Esophagus squamous epithelium (tissue), 5 donors: ENCODE data around the gene DOCK11. TPM values are rescaled to one million over a fixed set of nuclear protein-coding genes. Genes with fewer than 3 reads are reported as not detected.

ENCODE experiments used
- DNase-seq: peaks from one replicate; lab custom pipeline; 2025; lab: John Stamatoyannopoulos, UW
- H3K27ac ChIP-seq, 4 donors: fragments of 200-600 bp; sonication (generic); one replicate each; pipeline ENCODE4 v1.5.1; 2016 to 2019; ENCODE audit warnings: mild to moderate bottlenecking in 1 of 4
- H3K27me3 ChIP-seq, 4 donors: fragments of 200-600 bp; sonication (generic); 1 replicate in 3 of 4; 2 replicates in 1 of 4; pipeline versions ENCODE4 v1.5.1 to v1.6.0; 2017 to 2021; ENCODE audit warnings: antibody characterized with exemption in 1 of 4
- H3K36me3 ChIP-seq, 3 donors: fragments of 200-600 bp; sonication (generic); one replicate each; pipeline ENCODE4 v1.5.1; 2016 to 2019
- H3K4me1 ChIP-seq, 3 donors: fragments of 200-600 bp; sonication (generic); one replicate each; pipeline ENCODE4 v1.5.1; 2017 to 2019
- H3K4me3 ChIP-seq, 4 donors: fragments of 200-600 bp; sonication (generic); 1 replicate in 3 of 4; 2 replicates in 1 of 4; pipeline ENCODE4 v1.5.1; 2016 to 2019; ENCODE audit warnings: mild to moderate bottlenecking in 2 of 4, moderate library complexity in 1 of 4
- H3K9me3 ChIP-seq, 3 donors: fragments of 200-600 bp; sonication (generic); one replicate each; pipeline ENCODE4 v1.5.1; 2016 to 2019
- POLR2A ChIP-seq, 4 donors: fragments of 450-650 bp; IDR thresholded peaks; one replicate each; pipeline ENCODE4 v1.6.1; 2017; ENCODE audit warnings: antibody characterized with exemption in 4 of 4, mild to moderate bottlenecking in 4 of 4, moderate library complexity in 3 of 4
- WGBS, 2 donors: methylation state at CpG; one replicate each; pipeline ENCODE4 v1.1.5; 2018; 5-methylcytosine and 5-hydroxymethylcytosine counted together
- intact Hi-C: fragments of 100-400 bp; cut with DNase I; formaldehyde crosslinking; loops from one replicate; pipeline ENCODE4 v1.15.0; 2022
- total RNA-seq, 4 donors: library from RNA; depleted of rRNA; stranded (reverse); fragments of >200 nt; gene quantifications; one replicate each; pipeline ENCODE4 v1.1.0, GENCODE V29; 2016
- TF ChIP-seq, protein P1 (sequence below), 6 experiments: fragments of 450-650 bp in 4 of 6; fragments of 200-600 bp in 2 of 6; sonication (generic) in 2 of 6; IDR thresholded peaks; one replicate each; pipeline ENCODE4 v1.5.1; 2016 to 2019; ENCODE audit warnings: antibody characterized with exemption in 6 of 6, mild to moderate bottlenecking in 4 of 6, moderate library complexity in 4 of 6
- donor health status: DM: yes; HTN: yes; CAD: no.

DOCK11 gene
- total RNA-seq, 4 donors from 2014 or later: 1.1 to 16.4 (median 11.0) TPM

DNA sequence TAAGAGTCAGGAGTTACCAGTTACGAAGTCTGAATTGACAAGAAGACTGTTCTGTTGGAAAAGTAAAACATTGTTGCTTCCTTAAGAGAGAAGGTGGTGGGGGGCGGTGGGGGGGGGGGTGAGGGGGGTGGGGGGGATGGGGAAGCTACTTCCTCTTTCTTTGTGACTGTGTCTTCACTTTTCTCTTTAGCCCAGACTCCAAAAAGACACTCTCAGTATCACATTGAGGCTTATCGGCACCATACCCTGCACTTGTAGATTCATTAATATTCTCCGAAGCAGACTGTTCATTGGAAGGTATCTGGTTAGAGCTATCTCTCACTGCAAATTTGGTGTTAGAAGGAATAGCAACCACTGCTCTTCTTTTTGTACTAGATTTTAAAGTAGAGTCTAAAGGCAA lies 137.2 kb downstream of the DOCK11 start:
- Histone ChIP-seq H3K27me3 (no peaks in the 10 kb centered on the region), H3K36me3 (peaks cover 0 to 21% (median 0%) of the 10 kb centered on the region in 3 donors), H3K4me1 (no peaks in the 10 kb centered on the region), H3K4me3 (no peak overlapping the region), H3K27ac (no peak overlapping the region), H3K9me3 (no peaks in the 10 kb centered on the region)
- no peak for TF ChIP-seq POLR2A (IDR thresholded peaks at IDR 0.05)
- TF ChIP-seq, protein P1, sequence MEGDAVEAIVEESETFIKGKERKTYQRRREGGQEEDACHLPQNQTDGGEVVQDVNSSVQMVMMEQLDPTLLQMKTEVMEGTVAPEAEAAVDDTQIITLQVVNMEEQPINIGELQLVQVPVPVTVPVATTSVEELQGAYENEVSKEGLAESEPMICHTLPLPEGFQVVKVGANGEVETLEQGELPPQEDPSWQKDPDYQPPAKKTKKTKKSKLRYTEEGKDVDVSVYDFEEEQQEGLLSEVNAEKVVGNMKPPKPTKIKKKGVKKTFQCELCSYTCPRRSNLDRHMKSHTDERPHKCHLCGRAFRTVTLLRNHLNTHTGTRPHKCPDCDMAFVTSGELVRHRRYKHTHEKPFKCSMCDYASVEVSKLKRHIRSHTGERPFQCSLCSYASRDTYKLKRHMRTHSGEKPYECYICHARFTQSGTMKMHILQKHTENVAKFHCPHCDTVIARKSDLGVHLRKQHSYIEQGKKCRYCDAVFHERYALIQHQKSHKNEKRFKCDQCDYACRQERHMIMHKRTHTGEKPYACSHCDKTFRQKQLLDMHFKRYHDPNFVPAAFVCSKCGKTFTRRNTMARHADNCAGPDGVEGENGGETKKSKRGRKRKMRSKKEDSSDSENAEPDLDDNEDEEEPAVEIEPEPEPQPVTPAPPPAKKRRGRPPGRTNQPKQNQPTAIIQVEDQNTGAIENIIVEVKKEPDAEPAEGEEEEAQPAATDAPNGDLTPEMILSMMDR (IDR thresholded peaks at IDR 0.05): no peak
- intact Hi-C loops: loop anchor here (10.0 kb wide), 1 partner anchor 172 kb away; no protein-coding TSS in a partner anchor
- no peak for DNase-seq
- WGBS, 2 donors: 58 to 62% methylated on average over 4 of the region's 4 CpGs

DNA sequence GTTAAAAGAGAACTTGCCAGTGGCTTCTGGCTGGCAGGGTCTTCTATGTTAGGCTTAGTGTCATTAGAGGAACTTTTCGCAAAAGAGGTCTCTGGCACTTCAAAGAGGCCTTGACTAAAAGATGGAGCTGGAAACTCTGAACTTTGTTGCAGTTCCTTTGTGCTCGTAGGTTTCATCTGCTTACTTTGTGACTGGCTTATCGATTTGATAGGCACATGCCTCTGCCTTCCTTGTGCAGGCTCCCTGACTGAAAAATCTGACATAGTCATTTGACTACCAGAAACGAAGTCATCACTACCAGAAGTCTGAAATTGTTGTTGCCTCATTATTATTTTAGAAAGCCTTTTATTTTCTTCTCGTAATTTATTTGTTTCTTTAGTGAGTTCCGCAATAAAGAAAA lies 137.9 kb downstream of the DOCK11 start:
- intact Hi-C loops: loop anchor here (10.0 kb wide), 1 partner anchor 171 kb away; no protein-coding TSS in a partner anchor
- WGBS, 2 donors: 78 to 82% methylated on average over 6 of the region's 6 CpGs
- TF ChIP-seq, protein P1 (IDR thresholded peaks at IDR 0.05): no peak
- TF ChIP-seq POLR2A (IDR thresholded peaks at IDR 0.05): no peak
- no peak overlapping the region for H3K4me3 ChIP-seq
- no peaks in the 10 kb centered on the region for H3K27me3 ChIP-seq
- no peak for DNase-seq
- H3K36me3 ChIP-seq: peaks cover 0 to 21% (median 0%) of the 10 kb centered on the region in 3 donors
- no peak overlapping the region for H3K27ac ChIP-seq
- H3K9me3 ChIP-seq: no peaks in the 10 kb centered on the region
- no peaks in the 10 kb centered on the region for H3K4me1 ChIP-seq

DNA sequence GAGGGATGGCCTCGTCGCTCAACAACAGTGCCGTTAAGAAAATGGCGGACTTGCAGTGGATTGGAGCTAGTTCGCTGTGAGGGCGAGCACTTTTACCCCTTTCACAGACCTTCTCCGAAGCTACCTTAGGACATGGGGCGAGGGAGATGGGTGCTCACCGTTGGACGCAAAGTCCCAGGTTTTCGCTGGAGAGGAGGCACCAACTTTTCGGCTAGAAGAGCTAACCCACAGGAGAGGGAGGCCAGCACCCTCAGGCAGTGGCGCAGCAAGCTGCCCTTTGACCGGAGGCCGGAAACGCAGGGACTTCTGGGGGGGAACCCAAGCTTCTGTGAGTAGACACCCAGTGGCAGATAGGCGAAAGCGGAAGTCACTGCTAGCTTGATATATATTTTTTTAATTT lies 138.7 kb downstream of the DOCK11 start:
- DNase-seq: no peak
- Histone ChIP-seq H3K36me3 (peaks cover 0 to 21% (median 0%) of the 10 kb centered on the region in 3 donors), H3K9me3 (no peaks in the 10 kb centered on the region), H3K27ac (no peak overlapping the region), H3K27me3 (no peaks in the 10 kb centered on the region), H3K4me3 (no peak overlapping the region), H3K4me1 (no peaks in the 10 kb centered on the region)
- intact Hi-C loops: loop anchor here (10.0 kb wide), 1 partner anchor 170 kb away; no protein-coding TSS in a partner anchor
- WGBS, 2 donors: 97 to 100% methylated on average over 4 to 9 of the region's 18 CpGs
- no peak for TF ChIP-seq POLR2A (IDR thresholded peaks at IDR 0.05)
- TF ChIP-seq, protein P1 (IDR thresholded peaks at IDR 0.05): no peak

DNA sequence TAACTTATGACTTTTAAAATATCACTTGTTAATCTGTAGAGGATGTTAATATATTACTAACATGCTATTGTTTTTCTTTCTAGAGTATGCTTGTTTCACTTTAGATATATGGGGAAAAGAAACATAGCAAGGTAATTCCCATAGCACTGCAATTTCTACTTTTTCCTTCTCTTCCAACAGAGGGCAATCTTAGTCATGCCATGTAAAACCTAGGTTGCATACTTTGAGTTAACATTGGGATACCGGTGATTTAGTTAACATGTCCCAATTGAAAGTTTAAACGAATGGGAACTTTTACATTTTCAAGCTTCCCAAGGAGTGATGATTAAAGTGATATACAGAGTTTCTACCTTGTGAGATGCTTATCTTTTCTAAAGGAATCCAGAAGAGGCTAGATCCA lies 142.4 kb downstream of the DOCK11 start:
- 30 to 65% methylated on average over 2 of the region's 2 CpGs for WGBS, 2 donors
- no peak overlapping the region for H3K4me3 ChIP-seq
- peaks cover 0 to 19% (median 0%) of the 10 kb centered on the region in 3 donors for H3K36me3 ChIP-seq
- no peak overlapping the region for H3K27ac ChIP-seq
- no peaks in the 10 kb centered on the region for H3K27me3 ChIP-seq
- no peaks in the 10 kb centered on the region for H3K4me1 ChIP-seq
- TF ChIP-seq, protein P1 (IDR thresholded peaks at IDR 0.05): peak in 2 of 6 experiments; percentile 9 to 29
- no peak for TF ChIP-seq POLR2A (IDR thresholded peaks at IDR 0.05)
- no peak for DNase-seq
- H3K9me3 ChIP-seq: no peaks in the 10 kb centered on the region
- intact Hi-C loops: loop anchor here (10.0 kb wide), 1 partner anchor 167 kb away; no protein-coding TSS in a partner anchor

DNA sequence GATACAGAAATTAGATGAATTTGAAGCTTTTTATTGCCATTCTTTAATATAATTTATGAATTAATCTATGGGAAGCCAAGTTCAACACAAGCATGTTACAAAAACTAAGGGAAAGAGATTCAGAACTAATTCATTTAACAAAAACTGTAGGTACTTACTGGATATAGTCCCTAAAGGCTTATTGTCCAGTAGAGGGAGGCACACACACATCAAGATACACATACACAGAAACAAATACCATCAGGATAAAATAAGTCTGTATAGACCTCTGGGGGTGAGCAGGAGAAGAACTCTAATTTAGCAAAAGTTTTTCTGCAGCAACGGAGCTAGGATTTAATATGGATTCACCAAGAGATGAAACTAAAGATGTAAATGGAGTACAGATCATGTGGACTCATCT lies 148.8 kb downstream of the DOCK11 start:
- DNase-seq: no peak
- Histone ChIP-seq H3K9me3 (no peaks in the 10 kb centered on the region), H3K36me3 (peaks cover 0 to 6% (median 0%) of the 10 kb centered on the region in 3 donors), H3K27me3 (no peaks in the 10 kb centered on the region), H3K4me1 (no peaks in the 10 kb centered on the region), H3K27ac (no peak overlapping the region), H3K4me3 (no peak overlapping the region)
- 36 to 58% methylated on average over 1 of the region's 1 CpG for WGBS, 2 donors
- intact Hi-C loops: no loop called here
- TF ChIP-seq, protein P1 (IDR thresholded peaks at IDR 0.05): peak in 5 of 6 experiments; percentile 17 to 59 (median 37)
- no peak for TF ChIP-seq POLR2A (IDR thresholded peaks at IDR 0.05)
